Parathyroid adenoma (tissue), 2 donors: ENCODE results near the gene RLN3.

ENCODE experiments used
- H2AFZ ChIP-seq: fragments of 300-600 bp; sonication (generic); one replicate; pipeline ENCODE4 v1.7.0; 2017; ENCODE audit warnings: antibody characterized with exemption, mild to moderate bottlenecking
- H3K27ac ChIP-seq: fragments of 300-600 bp; sonication (generic); one replicate; pipeline ENCODE4 v1.7.0; 2017
- H3K27me3 ChIP-seq: fragments of 300-600 bp; sonication (generic); one replicate; pipeline ENCODE4 v1.7.0; 2017; ENCODE audit warnings: low read length; ENCODE audit not compliant: control insufficient read depth, insufficient read depth
- H3K36me3 ChIP-seq: fragments of 300-600 bp; sonication (generic); one replicate; pipeline ENCODE4 v1.7.0; 2017; ENCODE audit warnings: low read length; ENCODE audit not compliant: control insufficient read depth, insufficient read depth
- H3K4me1 ChIP-seq: fragments of 300-600 bp; sonication (generic); one replicate; pipeline ENCODE4 v1.7.0; 2017; ENCODE audit warnings: control low read depth
- H3K4me2 ChIP-seq: fragments of 300-600 bp; sonication (generic); one replicate; pipeline ENCODE4 v1.7.0; 2017; ENCODE audit warnings: low read length
- H3K4me3 ChIP-seq: fragments of 300-600 bp; sonication (generic); one replicate; pipeline ENCODE4 v1.7.0; 2017; ENCODE audit warnings: low read depth, low read length
- H3K79me2 ChIP-seq: fragments of 300-600 bp; sonication (generic); one replicate; pipeline ENCODE4 v1.7.0; 2017; ENCODE audit warnings: control low read depth
- H3K9ac ChIP-seq: fragments of 300-600 bp; sonication (generic); one replicate; pipeline ENCODE4 v1.7.0; 2017; ENCODE audit warnings: mild to moderate bottlenecking
- H3K9me3 ChIP-seq: fragments of 300-600 bp; sonication (generic); one replicate; pipeline ENCODE4 v1.7.0; 2017; ENCODE audit warnings: low read length; ENCODE audit not compliant: control insufficient read depth
- CTCF ChIP-seq: fragments of 300-600 bp; sonication (generic); IDR thresholded peaks from one replicate; pipeline ENCODE4 v1.7.0; 2017; ENCODE audit warnings: antibody characterized with exemption, mild to moderate bottlenecking
- donor health status: primary hyperparathyroidism.

Gene RLN3

GRCh38 chr19:13980340-13980739 is 47.6 kb upstream of the RLN3 start:
- no peak overlapping the region for H3K4me3 ChIP-seq
- no peaks in the 10 kb centered on the region for H3K9me3 ChIP-seq
- H3K9ac ChIP-seq: no peak overlapping the region
- no peaks in the 10 kb centered on the region for H3K27me3 ChIP-seq
- no peak overlapping the region for H2AFZ ChIP-seq
- no peaks in the 10 kb centered on the region for H3K36me3 ChIP-seq
- peak overlapping the region; percentile 40 for H3K27ac ChIP-seq
- peaks cover 3% of the 10 kb centered on the region for H3K79me2 ChIP-seq
- H3K4me1 ChIP-seq: peaks cover 56% of the 10 kb centered on the region
- H3K4me2 ChIP-seq: peak overlapping the region; percentile 70
- TF ChIP-seq CTCF: no peak

GRCh38 chr19:13981021-13981420 is 46.9 kb upstream of the RLN3 start:
- Histone ChIP-seq H3K9ac (no peak overlapping the region), H2AFZ (no peak overlapping the region), H3K27me3 (no peaks in the 10 kb centered on the region), H3K4me1 (peaks cover 63% of the 10 kb centered on the region), H3K4me2 (no peak overlapping the region), H3K4me3 (no peak overlapping the region), H3K79me2 (peaks cover 3% of the 10 kb centered on the region), H3K36me3 (no peaks in the 10 kb centered on the region), H3K9me3 (no peaks in the 10 kb centered on the region), H3K27ac (peak overlapping the region; percentile 40)
- TF ChIP-seq CTCF: no peak

- Histone ChIP-seq H2AFZ (no peak overlapping the region), H3K4me2 (no peak overlapping the region), H3K79me2 (peaks cover 3% of the 10 kb centered on the region), H3K36me3 (no peaks in the 10 kb centered on the region), H3K9ac (no peak overlapping the region), H3K27me3 (no peaks in the 10 kb centered on the region), H3K9me3 (no peaks in the 10 kb centered on the region), H3K4me1 (peaks cover 67% of the 10 kb centered on the region), H3K4me3 (no peak overlapping the region), H3K27ac (peak overlapping the region; percentile 40)
- no peak for TF ChIP-seq CTCF
Measured at GRCh38 chr19:13981467-13981866, 46.5 kb upstream of the RLN3 start.

- peak overlapping the region; percentile 100 for H3K27ac ChIP-seq
- peaks cover 3% of the 10 kb centered on the region for H3K79me2 ChIP-seq
- TF ChIP-seq CTCF: no peak
- H3K4me2 ChIP-seq: no peak overlapping the region
- no peak overlapping the region for H3K9ac ChIP-seq
- no peaks in the 10 kb centered on the region for H3K9me3 ChIP-seq
- H3K4me3 ChIP-seq: no peak overlapping the region
- H3K36me3 ChIP-seq: no peaks in the 10 kb centered on the region
- H2AFZ ChIP-seq: no peak overlapping the region
- peaks cover 73% of the 10 kb centered on the region for H3K4me1 ChIP-seq
- H3K27me3 ChIP-seq: no peaks in the 10 kb centered on the region
Measured at GRCh38 chr19:13981988-13982501, 45.9 kb upstream of the RLN3 start.

- H2AFZ ChIP-seq: no peak overlapping the region
- H3K9me3 ChIP-seq: no peaks in the 10 kb centered on the region
- H3K36me3 ChIP-seq: no peaks in the 10 kb centered on the region
- H3K4me3 ChIP-seq: no peak overlapping the region
- H3K4me2 ChIP-seq: peak overlapping the region; percentile 5
- H3K27ac ChIP-seq: peak overlapping the region; percentile 100
- peaks cover 80% of the 10 kb centered on the region for H3K4me1 ChIP-seq
- no peaks in the 10 kb centered on the region for H3K27me3 ChIP-seq
- peaks cover 3% of the 10 kb centered on the region for H3K79me2 ChIP-seq
- H3K9ac ChIP-seq: no peak overlapping the region
- no peak for TF ChIP-seq CTCF
Measured at GRCh38 chr19:13982773-13983172, 45.2 kb upstream of the RLN3 start.
